Right lobe of liver (tissue), 4 donors: ENCODE measurements around the gene MYPOP.

Experiments
- CTCF ChIP-seq, 4 donors: fragments of 200-600 bp in 3 of 4; fragments of 450-650 bp in 1 of 4; IDR thresholded peaks; one replicate each; pipeline versions ENCODE4 v1.5.1 to v1.8.0; 2016 to 2022; ENCODE audit warnings: antibody characterized with exemption in 4 of 4, mild to moderate bottlenecking in 2 of 4
- POLR2A ChIP-seq: fragments of 450-650 bp; IDR thresholded peaks from one replicate; pipeline ENCODE4 v1.6.1; 2017; ENCODE audit warnings: antibody characterized with exemption, mild to moderate bottlenecking
- donor health status: DM: no; HTN: no; CAD: no.
- donor health status: DM: no; HTN: no; CAD: no.
- donor health status: DM: no; HTN: yes; CAD: no.

GRCh38 chr19:45931055-45931454, 28.6 kb upstream of the MYPOP start:
- no peak for TF ChIP-seq CTCF (IDR thresholded peaks at IDR 0.05)
- TF ChIP-seq POLR2A: no peak
